ENCODE data around the gene LIX1L. TPM values are rescaled to one million over a fixed set of nuclear protein-coding genes. Genes with fewer than 3 reads are reported as not detected.

LIX1L gene
- total and polyA plus RNA-seq, 2 of the 13 experiments (the other 11 are each of a cell fraction or from before 2014, with no cell fraction given) = 8.1 to 24.9 TPM

DNA sequence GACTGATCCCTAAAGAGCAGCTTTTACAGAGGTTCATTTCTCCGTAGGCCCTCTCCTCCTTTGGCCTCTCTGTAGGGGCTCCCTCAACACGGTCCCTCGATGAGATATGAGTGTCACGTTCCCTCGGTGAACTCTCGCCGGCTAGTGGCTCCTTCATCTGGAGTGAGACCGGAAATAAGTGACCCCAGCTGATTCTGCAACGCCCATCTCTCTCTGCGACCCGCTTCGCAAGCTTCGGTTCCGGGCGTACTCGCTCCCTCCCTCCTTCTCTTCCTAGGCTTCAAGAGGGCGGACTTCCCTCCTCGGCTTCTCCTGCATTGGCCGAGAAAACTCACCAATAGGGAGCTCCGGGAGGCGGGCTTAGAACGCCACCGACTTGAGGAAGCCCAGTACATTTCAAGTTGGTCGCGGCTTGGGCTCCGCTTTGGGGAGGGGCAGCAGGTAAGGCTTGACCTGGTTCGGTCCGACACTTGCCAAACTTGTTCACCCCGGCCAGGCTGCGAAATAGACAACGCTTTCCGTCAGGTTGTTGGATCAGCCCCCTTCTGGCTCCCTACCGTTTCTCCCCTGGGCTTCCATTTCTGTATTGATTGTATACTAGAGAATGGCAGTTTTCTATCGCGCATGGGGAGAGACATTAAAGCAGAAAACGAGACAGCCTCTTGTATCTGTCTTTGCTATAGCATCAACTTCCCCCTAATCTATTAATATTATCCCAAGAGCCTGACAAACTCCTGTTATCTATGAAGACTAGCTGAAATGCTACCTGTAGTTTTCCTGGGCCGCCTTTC is 6.7 kb upstream of the LIX1L start, which contains the start of the genes ANKRD34A and POLR3GL (continued):
- TF ChIP-seq POGK (CRISPR knock-in tag; conservative IDR thresholded peaks at IDR 0.05) (peak; percentile 71; the same call in 1 of the 2 replicates), ZNF552 (CRISPR knock-in tag; IDR thresholded peaks at IDR 0.05; ENCODE audit: borderline replicate concordance) (no peak), HCFC1 (IDR thresholded peaks at IDR 0.05; ENCODE audit: low read depth, low read length) (no peak), KAT2B (IDR thresholded peaks at IDR 0.05; ENCODE audit: borderline replicate concordance, low read depth, low read length) (no peak), ZNF510 (CRISPR knock-in tag; IDR thresholded peaks at IDR 0.05; ENCODE audit: low read depth) (no peak), JUND (CRISPR knock-in tag; IDR thresholded peaks at IDR 0.05) (no peak), GTF2F1 (IDR thresholded peaks at IDR 0.05; ENCODE audit: low read length) (no peak), ZNF160 (CRISPR knock-in tag; IDR thresholded peaks at IDR 0.05) (0 out of 2 replicates have a peak, but pooled peaks have one; percentile 28), POLR2G (IDR thresholded peaks at IDR 0.05; ENCODE audit: low read depth, low read length) (peak; percentile 88), ZNF670 (CRISPR knock-in tag; IDR thresholded peaks at IDR 0.05; ENCODE audit: borderline replicate concordance) (no peak), TGIF2 (CRISPR knock-in tag; IDR thresholded peaks at IDR 0.05) (no peak), PHB2 (IDR thresholded peaks at IDR 0.05; ENCODE audit: partially characterized antibody) (no peak), BATF2 (CRISPR knock-in tag; IDR thresholded peaks at IDR 0.05) (no peak), ZNF224 (CRISPR knock-in tag; IDR thresholded peaks at IDR 0.05) (no peak), ZNF724P (CRISPR knock-in tag; IDR thresholded peaks at IDR 0.05; ENCODE audit: borderline replicate concordance) (peak; percentile 82; the same call in 1 of the 2 replicates), MLXIP (CRISPR knock-in tag; IDR thresholded peaks at IDR 0.05; ENCODE audit: borderline replicate concordance) (no peak), ZBTB46 (CRISPR knock-in tag; IDR thresholded peaks at IDR 0.05; ENCODE audit: borderline replicate concordance) (no peak)
- TF ChIP-seq, protein P1, sequence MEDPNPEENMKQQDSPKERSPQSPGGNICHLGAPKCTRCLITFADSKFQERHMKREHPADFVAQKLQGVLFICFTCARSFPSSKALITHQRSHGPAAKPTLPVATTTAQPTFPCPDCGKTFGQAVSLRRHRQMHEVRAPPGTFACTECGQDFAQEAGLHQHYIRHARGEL (CRISPR knock-in tag; IDR thresholded peaks at IDR 0.05) = no peak
- TF ChIP-seq, protein P2, sequence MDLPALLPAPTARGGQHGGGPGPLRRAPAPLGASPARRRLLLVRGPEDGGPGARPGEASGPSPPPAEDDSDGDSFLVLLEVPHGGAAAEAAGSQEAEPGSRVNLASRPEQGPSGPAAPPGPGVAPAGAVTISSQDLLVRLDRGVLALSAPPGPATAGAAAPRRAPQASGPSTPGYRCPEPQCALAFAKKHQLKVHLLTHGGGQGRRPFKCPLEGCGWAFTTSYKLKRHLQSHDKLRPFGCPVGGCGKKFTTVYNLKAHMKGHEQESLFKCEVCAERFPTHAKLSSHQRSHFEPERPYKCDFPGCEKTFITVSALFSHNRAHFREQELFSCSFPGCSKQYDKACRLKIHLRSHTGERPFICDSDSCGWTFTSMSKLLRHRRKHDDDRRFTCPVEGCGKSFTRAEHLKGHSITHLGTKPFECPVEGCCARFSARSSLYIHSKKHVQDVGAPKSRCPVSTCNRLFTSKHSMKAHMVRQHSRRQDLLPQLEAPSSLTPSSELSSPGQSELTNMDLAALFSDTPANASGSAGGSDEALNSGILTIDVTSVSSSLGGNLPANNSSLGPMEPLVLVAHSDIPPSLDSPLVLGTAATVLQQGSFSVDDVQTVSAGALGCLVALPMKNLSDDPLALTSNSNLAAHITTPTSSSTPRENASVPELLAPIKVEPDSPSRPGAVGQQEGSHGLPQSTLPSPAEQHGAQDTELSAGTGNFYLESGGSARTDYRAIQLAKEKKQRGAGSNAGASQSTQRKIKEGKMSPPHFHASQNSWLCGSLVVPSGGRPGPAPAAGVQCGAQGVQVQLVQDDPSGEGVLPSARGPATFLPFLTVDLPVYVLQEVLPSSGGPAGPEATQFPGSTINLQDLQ (CRISPR knock-in tag; IDR thresholded peaks at IDR 0.05) = no peak

Data from HepG2 (cell line).